Measurements from ENCODE around the gene TRIM42.

DNA sequence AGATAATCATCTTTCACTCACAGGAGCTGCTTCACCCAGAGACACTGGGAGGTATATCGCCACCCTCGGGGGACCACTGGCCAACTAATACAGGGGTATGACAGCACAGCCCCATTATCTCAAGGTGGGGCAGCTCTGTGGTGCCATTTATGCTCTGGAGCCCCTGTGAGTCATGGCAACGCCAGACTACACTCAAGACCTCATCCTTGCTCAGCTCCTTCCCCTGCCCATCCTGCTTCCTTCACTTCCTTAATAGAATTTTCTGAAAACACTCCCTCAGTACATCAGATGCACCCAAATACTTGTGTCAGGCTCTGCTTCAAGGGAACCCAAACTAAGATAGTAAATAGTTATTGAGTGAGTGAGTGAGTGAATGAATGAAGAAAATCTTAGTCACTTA, 45.7 kb downstream of the TRIM42 start:
- TF ChIP-seq CTCF (IDR thresholded peaks at IDR 0.05) (no peak), POLR2AphosphoS5 (IDR thresholded peaks at IDR 0.05) (no peak), POLR2A (IDR thresholded peaks at IDR 0.05) (no peak), EP300 (IDR thresholded peaks at IDR 0.05) (no peak)
